Prostate gland (tissue), 2 donors: ENCODE measurements around the gene FURIN. TPM values are rescaled to one million over a fixed set of nuclear protein-coding genes. Genes with fewer than 3 reads are reported as not detected.

ENCODE experiments used
- DNase-seq: peaks from one replicate; pipeline ENCODE4 v3.0.0-alpha.2; 2019; ENCODE audit warnings: low spot score
- H3K27ac ChIP-seq, 2 donors: fragments of 200-600 bp; sonication (generic); 2 replicates each; pipeline ENCODE4 v1.5.1; 2017 to 2019
- H3K27me3 ChIP-seq: fragments of 200-600 bp; sonication (generic); replicated peaks from 2 replicates; pipeline ENCODE4 v1.5.1; 2019; ENCODE audit not compliant: insufficient read depth
- H3K36me3 ChIP-seq, 2 donors: fragments of 200-600 bp; sonication (generic); 1 replicate in 1 of 2; 2 replicates in 1 of 2; pipeline versions ENCODE4 v1.5.1 to v1.8.1; 2017 to 2019
- H3K4me1 ChIP-seq: fragments of 200-600 bp; sonication (generic); replicated peaks from 2 replicates; pipeline ENCODE4 v1.5.1; 2019
- H3K4me3 ChIP-seq, 2 donors: fragments of 200-600 bp; sonication (generic); 2 replicates each; pipeline ENCODE4 v1.5.1; 2017 to 2019
- H3K9me3 ChIP-seq: fragments of 200-600 bp; sonication (generic); 2 replicates; pipeline ENCODE4 v1.5.1; 2017
- CTCF ChIP-seq, 4 experiments: fragments of 200-600 bp in 2 of 4; fragments of 450-650 bp in 2 of 4; sonication (generic) in 2 of 4; IDR thresholded peaks; 1 replicate in 3 of 4; 2 replicates in 1 of 4; pipeline ENCODE4 v1.5.1; 2016 to 2019; ENCODE audit warnings: antibody characterized with exemption in 4 of 4, mild to moderate bottlenecking in 2 of 4, moderate library complexity in 2 of 4
- POLR2A ChIP-seq: fragments of 450-650 bp; IDR thresholded peaks from one replicate; pipeline ENCODE4 v1.6.1; 2016; ENCODE audit warnings: antibody characterized with exemption, mild to moderate bottlenecking
- POLR2AphosphoS5 ChIP-seq: sonication (generic); formaldehyde crosslinking; IDR thresholded peaks from one replicate; pipeline ENCODE4 v1.6.1; 2017; ENCODE audit warnings: antibody characterized with exemption
- WGBS: methylation state at CpG from one replicate; pipeline ENCODE4 v1.1.5; 2018; 5-methylcytosine and 5-hydroxymethylcytosine counted together
- intact Hi-C: fragments of 100-400 bp; cut with DNase I; formaldehyde crosslinking; loops from one replicate; pipeline ENCODE4 v1.14.2; 2022
- total RNA-seq, 2 donors: library from RNA; depleted of rRNA; stranded (reverse); fragments of >200 nt; gene quantifications; one replicate each; pipeline ENCODE4 v1.1.0, GENCODE V29; 2016

Gene FURIN
- total RNA-seq, 2 donors from 2014 or later, result 92.8 to 154 TPM

DNA sequence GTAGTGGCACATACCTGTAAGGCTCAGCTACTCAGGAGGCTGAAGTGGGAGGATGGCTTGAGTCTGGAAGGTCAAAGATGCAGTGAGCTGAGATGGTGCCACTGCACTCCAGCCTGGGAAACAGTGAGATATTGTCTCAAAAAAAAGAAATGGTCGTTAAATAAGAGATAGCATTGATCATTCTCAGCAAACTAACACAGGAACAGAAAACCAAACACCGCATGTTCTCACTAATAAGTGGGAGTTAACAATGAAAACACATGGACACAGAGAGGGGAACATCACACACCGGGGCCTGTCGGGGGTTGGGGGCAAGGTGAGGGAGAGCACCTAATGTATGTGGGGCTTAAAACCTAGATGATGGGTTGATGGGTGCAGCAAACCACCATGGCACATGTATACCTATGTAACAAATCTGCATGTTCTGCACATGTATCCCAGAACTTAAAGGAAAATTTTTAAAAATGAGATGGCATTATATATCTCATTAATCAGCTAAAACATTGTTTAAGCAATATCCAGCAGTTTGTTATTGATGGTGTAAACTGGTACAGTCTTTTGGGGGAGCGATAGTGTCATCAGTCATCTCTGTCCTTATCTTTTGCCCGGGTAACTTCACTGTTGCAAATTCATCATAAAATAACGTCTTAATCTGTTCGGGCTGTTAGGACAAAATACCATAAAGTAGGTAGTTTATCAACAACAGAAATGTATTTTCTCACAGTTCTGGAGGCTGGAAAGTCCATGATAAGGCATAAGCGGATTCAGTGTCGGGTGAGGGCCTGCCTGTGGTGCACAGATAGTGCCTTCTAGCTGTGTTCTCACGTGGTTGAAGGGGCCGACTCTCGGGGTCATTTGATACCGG is 33.0 kb downstream of the FURIN start:
- TF ChIP-seq POLR2A (no peak), POLR2AphosphoS5 (no peak), CTCF (IDR thresholded peaks at IDR 0.05) (no peak)
- Histone ChIP-seq H3K4me1 (peaks cover 9% of the 10 kb centered on the region), H3K4me3 (peak overlapping the region in 1 of 2 donors; percentile 66), H3K27ac (peak overlapping the region; percentile 87 to 93), H3K27me3 (no peaks in the 10 kb centered on the region), H3K9me3 (no peaks in the 10 kb centered on the region), H3K36me3 (no peaks in the 10 kb centered on the region)
- DNase-seq, result no peak
- WGBS, result 58% methylated on average over 14 of the region's 14 CpGs
- intact Hi-C loops, result loop anchor here (2.0 kb wide), 1 partner anchor 31 kb away; the partner anchor contains the start of gene HDDC3

GRCh38 chr15:90902040-90902839 is 33.9 kb downstream of the FURIN start:
- H3K27ac ChIP-seq, result peak overlapping the region; percentile 87 to 93
- peak; percentile 79 for DNase-seq
- TF ChIP-seq POLR2A (peak; percentile 49), POLR2AphosphoS5 (peak; percentile 47), CTCF (IDR thresholded peaks at IDR 0.05) (peak; percentile 57 to 88 (median 76))
- peak overlapping the region; percentile 66 to 71 for H3K4me3 ChIP-seq
- peaks cover 9% of the 10 kb centered on the region for H3K4me1 ChIP-seq
- 0% methylated on average over 23 of the region's 71 CpGs for WGBS
- no peaks in the 10 kb centered on the region for H3K9me3 ChIP-seq
- H3K27me3 ChIP-seq, result no peaks in the 10 kb centered on the region
- peaks cover 5 to 7% of the 10 kb centered on the region in 2 donors for H3K36me3 ChIP-seq
- intact Hi-C loops, result loop anchor here (2.0 kb wide), 1 partner anchor 31 kb away; the partner anchor contains the start of gene HDDC3

DNA sequence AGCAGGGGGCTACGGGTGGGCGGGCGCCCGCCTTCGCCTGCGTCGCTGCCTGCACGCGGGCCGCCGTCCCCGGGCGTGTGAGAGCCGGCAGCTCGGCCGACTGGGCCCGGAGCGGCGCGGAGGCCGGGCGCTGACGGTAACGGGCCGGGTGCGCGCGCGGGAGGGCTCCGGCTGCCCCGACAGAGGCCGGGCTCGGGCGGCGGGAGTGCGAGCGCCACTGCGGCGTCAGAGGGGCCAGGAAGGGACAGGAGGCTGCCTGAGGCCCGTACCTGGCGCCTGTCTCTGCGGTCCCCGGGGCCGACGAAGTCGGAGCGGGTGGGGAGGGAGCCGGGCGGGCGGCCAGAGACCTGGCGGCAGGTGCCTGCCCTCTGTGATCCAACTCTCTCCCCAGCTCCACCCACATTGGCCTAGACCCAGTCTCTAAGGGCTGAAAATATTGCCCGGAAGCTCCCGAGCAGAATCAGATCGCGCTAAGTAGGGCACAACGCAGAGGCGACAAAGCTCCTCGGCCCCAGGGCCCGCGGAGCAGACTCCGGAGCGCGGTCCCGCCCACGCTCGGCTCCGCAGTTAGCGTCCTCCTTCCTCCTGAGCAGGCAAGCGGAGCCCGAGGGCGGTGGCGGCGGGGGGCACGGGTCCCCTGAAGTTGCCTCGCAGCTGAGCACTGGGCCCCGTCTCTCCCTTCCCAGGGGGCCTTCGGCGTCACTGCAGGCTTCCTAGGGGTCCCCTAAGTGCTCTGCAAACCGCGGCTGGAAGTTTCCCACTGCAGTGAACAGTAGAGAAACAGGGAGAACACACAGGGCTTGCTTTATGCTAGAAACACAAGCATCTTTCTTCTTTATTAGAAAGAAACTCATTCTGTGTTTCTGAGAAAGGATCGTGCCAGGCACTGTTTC is 34.7 kb downstream of the FURIN start, which contains the start of gene MAN2A2:
MAN2A2 (plus strand) TSS at position 463 of the 893 bp plus-strand sequence. CDS start 906 bp downstream, outside the sequence.
- peak; percentile 38 for DNase-seq
- Histone ChIP-seq H3K36me3 (peaks cover 7 to 8% of the 10 kb centered on the region in 2 donors), H3K27ac (peak within 1 kb of the TSS; percentile 87 to 93), H3K4me1 (peaks cover 9% of the 10 kb centered on the region), H3K9me3 (no peaks in the 10 kb centered on the region), H3K27me3 (no peaks in the 10 kb centered on the region), H3K4me3 (peak within 1 kb of the TSS; percentile 66 to 71)
- intact Hi-C loops, result loop anchor here (2.0 kb wide), 1 partner anchor 30 kb away; the partner anchor contains the start of gene HDDC3
- WGBS, result under 1% methylated on average over 54 of the region's 81 CpGs
- TF ChIP-seq POLR2AphosphoS5 (peak; percentile 13), CTCF (IDR thresholded peaks at IDR 0.05) (no peak), POLR2A (peak; percentile 23)
